HCT116 (cell line): ENCODE results near the gene MCRIP2. TPM values are rescaled to one million over a fixed set of nuclear protein-coding genes. Genes with fewer than 3 reads are reported as not detected.

Experiments used
- ATAC-seq: fragments of 200-7000 bp; cut with Tn5 transposase; 2 replicates; pipeline ENCODE4 v1.9.1; 2020; ENCODE audit warnings: mild to moderate bottlenecking, moderate library complexity
- BruUV-seq: library from RNA; stranded (reverse); fragments of 400-500 nt; replicated peaks from 2 replicates; lab custom pipeline; 2021; lab: Mats Ljungman, UMichigan
- CTCF ChIA-PET: fragments of 300-600 bp; sonication (Branson Sonifier 250); formaldehyde crosslinking; loops from one replicate; lab custom pipeline; 2021; ENCODE audit warnings: antibody characterized with exemption; lab: Charles Lee
- POLR2A ChIA-PET: fragments of 300-600, 350-600 bp; sonication (Branson Sonifier 250); formaldehyde crosslinking; loops from one replicate; lab custom pipeline; 2021; ENCODE audit warnings: antibody characterized with exemption; lab: Charles Lee
- RAD21 ChIA-PET, 2 experiments: fragments of 300-600 bp; sonication (Branson Sonifier 250); formaldehyde crosslinking; loops; one replicate each; lab custom pipeline; 2023; ENCODE audit warnings: low total read pairs in 2 of 2; ENCODE audit not compliant: uncharacterized antibody in 2 of 2, unreplicated experiment in 2 of 2, low non-redundant PET in 1 of 2; lab: Charles Lee
- DNase-seq: peaks from one replicate; pipeline ENCODE4 v3.0.0-alpha.2; 2010; ENCODE audit warnings: low read depth, low spot score
- H2AFZ ChIP-seq: fragments of 200-600 bp; shearing (Covaris generic), sonication (generic); 2 replicates; pipeline ENCODE4 v1.6.1; 2017; ENCODE audit warnings: low read depth, mixed run types, mixed read lengths, antibody characterized with exemption, low read length; ENCODE audit not compliant: poor library complexity, severe bottlenecking
- H3K27ac ChIP-seq: 2 replicates; pipeline ENCODE4 v1.5.1; 2012; ENCODE audit warnings: low read depth, low read length
- H3K27me3 ChIP-seq: fragments of 200-600 bp; sonication (generic); 2 replicates; pipeline ENCODE4 v1.6.1; 2016; ENCODE audit warnings: mixed run types, low read length, mixed read lengths; ENCODE audit not compliant: insufficient read depth
- H3K36me3 ChIP-seq, 2 experiments: fragments of 200-500 bp in 1 of 2; fragments of 200-600 bp in 1 of 2; sonication (Bioruptor generic) in 1 of 2; sonication (generic) in 1 of 2; 2 replicates each; pipeline versions ENCODE4 v1.5.1 to v1.6.1; 2014 to 2016; ENCODE audit warnings: low read length in 2 of 2, inconsistent platforms in 1 of 2, mixed read lengths in 1 of 2, mixed run types in 1 of 2; ENCODE audit not compliant: insufficient read depth in 2 of 2, control insufficient read depth in 1 of 2
- H3K4me1 ChIP-seq, 2 experiments: fragments of 200-600 bp in 1 of 2; sonication (generic) in 1 of 2; 2 replicates each; pipeline versions ENCODE4 v1.5.1 to v1.6.1; 2012 to 2017; ENCODE audit warnings: low read length in 2 of 2, inconsistent platforms in 1 of 2, mild to moderate bottlenecking in 1 of 2, mixed read lengths in 1 of 2, mixed run types in 1 of 2, moderate library complexity in 1 of 2; ENCODE audit not compliant: insufficient read depth in 2 of 2, control insufficient read depth in 1 of 2
- H3K4me2 ChIP-seq: fragments of 200-600 bp; sonication (generic); 2 replicates; pipeline ENCODE4 v1.6.1; 2017; ENCODE audit warnings: mixed run types, low read length, mixed read lengths
- H3K4me3 ChIP-seq, 2 experiments: fragments of 200-600 bp in 1 of 2; sonication (generic) in 1 of 2; replicated peaks in 1 of 2; 2 replicates each; pipeline ENCODE4 v1.5.1; 2011 to 2016; ENCODE audit warnings: low read length in 2 of 2, control low read depth in 1 of 2, low read depth in 1 of 2, mild to moderate bottlenecking in 1 of 2, mixed read lengths in 1 of 2, mixed run types in 1 of 2
- H3K79me2 ChIP-seq: fragments of 200-600 bp; sonication (generic); 2 replicates; pipeline ENCODE4 v1.6.1; 2017; ENCODE audit warnings: mild to moderate bottlenecking, mixed run types, low read length, moderate library complexity, mixed read lengths; ENCODE audit not compliant: insufficient read depth
- H3K9ac ChIP-seq: fragments of 200-600 bp; sonication (generic); 2 replicates; pipeline ENCODE4 v1.6.1; 2016; ENCODE audit warnings: low read length, mixed read lengths
- H3K9me2 ChIP-seq: fragments of 200-600 bp; sonication (generic), shearing (Covaris generic); 2 replicates; pipeline ENCODE4 v1.6.1; 2017; ENCODE audit warnings: mixed run types, mild to moderate bottlenecking, moderate library complexity; ENCODE audit not compliant: insufficient read depth
- H3K9me3 ChIP-seq, 2 experiments: fragments of 200-500 bp in 1 of 2; fragments of 200-600 bp in 1 of 2; sonication (Bioruptor generic) in 1 of 2; sonication (generic) in 1 of 2; 2 replicates each; pipeline ENCODE4 v1.6.1; 2014 to 2017; ENCODE audit warnings: low read length in 2 of 2, mixed read lengths in 2 of 2, inconsistent platforms in 1 of 2, low read depth in 1 of 2, mild to moderate bottlenecking in 1 of 2, mixed run types in 1 of 2, moderate library complexity in 1 of 2; ENCODE audit not compliant: control insufficient read depth in 1 of 2, insufficient read depth in 1 of 2
- H4K20me1 ChIP-seq: fragments of 200-600 bp; sonication (generic), shearing (Covaris generic); 2 replicates; pipeline ENCODE4 v1.6.1; 2017; ENCODE audit warnings: mixed run types, mild to moderate bottlenecking, moderate library complexity; ENCODE audit not compliant: insufficient read depth
- CBX3 ChIP-seq: IDR thresholded peaks from 2 replicates; pipeline ENCODE4 v1.6.1; 2012; ENCODE audit warnings: low read depth
- CEBPB ChIP-seq: IDR thresholded peaks from 2 replicates; pipeline ENCODE4 v1.6.1; 2012; ENCODE audit warnings: low read depth
- EZH2 ChIP-seq: fragments of 200-600 bp; sonication (generic); IDR thresholded peaks from 2 replicates; pipeline ENCODE4 v1.6.1; 2017; ENCODE audit warnings: antibody characterized with exemption, mixed run types
- JUND ChIP-seq: IDR thresholded peaks from 2 replicates; pipeline ENCODE4 v1.6.1; 2012
- POLR2A ChIP-seq: IDR thresholded peaks from 2 replicates; pipeline ENCODE4 v1.7.0; 2011; ENCODE audit warnings: borderline replicate concordance; ENCODE audit not compliant: insufficient read depth, insufficient read length; ENCODE audit errors: extremely low read depth
- RAD21 ChIP-seq: IDR thresholded peaks from 2 replicates; pipeline ENCODE4 v1.6.1; 2012; ENCODE audit warnings: low read depth, mild to moderate bottlenecking
- SIN3A ChIP-seq: IDR thresholded peaks from 2 replicates; pipeline ENCODE4 v1.6.1; 2012; ENCODE audit warnings: low read depth
- SP1 ChIP-seq: IDR thresholded peaks from 2 replicates; pipeline ENCODE4 v1.6.1; 2012; ENCODE audit warnings: low read depth
- SRF ChIP-seq: IDR thresholded peaks from 2 replicates; pipeline ENCODE4 v1.6.1; 2012; ENCODE audit warnings: low read depth
- TCF7L2 ChIP-seq: IDR thresholded peaks from 2 replicates; pipeline ENCODE4 v1.7.0; 2011; ENCODE audit warnings: borderline replicate concordance, inconsistent platforms; ENCODE audit not compliant: insufficient read depth, insufficient read length; ENCODE audit errors: extremely low read depth
- YY1 ChIP-seq: IDR thresholded peaks from 2 replicates; pipeline ENCODE4 v1.6.1; 2011; ENCODE audit warnings: low read length, low read depth, moderate library complexity, mild to moderate bottlenecking; ENCODE audit not compliant: insufficient replicate concordance; ENCODE audit errors: extremely low read depth
- ZNF274 ChIP-seq: fragments of 200-500 bp; sonication (Bioruptor generic); IDR thresholded peaks from 2 replicates; pipeline ENCODE4 v1.6.1; 2014; ENCODE audit warnings: mild to moderate bottlenecking, low read depth, low read length, inconsistent platforms
- intact Hi-C: fragments of 100-400 bp; cut with micrococcal nuclease; formaldehyde crosslinking; loops from 2 replicates; pipeline ENCODE4 v1.10.0; 2022
- total RNA-seq: library from RNA; stranded (reverse); gene quantifications from one replicate; pipeline ENCODE4 v1.2.1, GENCODE V29; 2021; ENCODE audit not compliant: unreplicated experiment
- TF ChIP-seq, protein P1 (sequence below), 3 experiments: fragments of 200-600 bp in 1 of 3; sonication (generic) in 1 of 3; IDR thresholded peaks in 2 of 3; conservative IDR thresholded peaks in 1 of 3; 2 replicates each; pipeline ENCODE4 v1.5.1; 2012 to 2017; ENCODE audit warnings: low read depth in 2 of 3, low read length in 2 of 3, antibody characterized with exemption in 1 of 3, borderline replicate concordance in 1 of 3, control low read depth in 1 of 3, mild to moderate bottlenecking in 1 of 3, mixed read lengths in 1 of 3, mixed run types in 1 of 3, moderate library complexity in 1 of 3; ENCODE audit not compliant: insufficient read depth in 1 of 3
- TF ChIP-seq, protein P2 (sequence below): IDR thresholded peaks from 2 replicates; pipeline ENCODE4 v1.6.1; 2012

MCRIP2 gene
- total RNA-seq, 1 experiment from 2014 or later: 34.9 TPM

DNA sequence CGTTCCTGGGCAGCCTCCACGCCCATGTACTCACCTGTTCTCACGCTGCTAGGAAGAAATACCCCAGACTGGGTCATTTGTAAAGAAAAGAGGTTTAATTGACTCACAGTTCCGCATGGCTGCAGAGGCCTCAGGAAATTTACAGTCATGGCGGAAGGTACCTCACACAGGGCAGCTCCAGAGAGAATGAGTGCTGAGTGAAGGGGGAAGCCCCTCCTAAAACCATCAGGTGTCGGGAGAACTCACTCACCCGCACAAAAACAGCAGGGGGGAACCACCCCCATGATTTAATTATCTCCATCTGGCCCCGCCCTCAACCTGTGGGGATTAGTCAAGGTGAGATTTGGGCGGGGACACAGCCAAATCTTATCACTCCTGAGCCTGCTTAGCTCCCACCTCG is 33.6 kb upstream of the MCRIP2 start:
- Histone ChIP-seq H3K4me3 (no peak overlapping the region), H3K79me2 (peaks cover 3% of the 10 kb centered on the region; the same call in 1 of the 2 replicates), H3K9me3 (no peaks in the 10 kb centered on the region), H3K9me2 (no peaks in the 10 kb centered on the region), H3K27ac (no peak overlapping the region), H4K20me1 (no peaks in the 10 kb centered on the region), H3K4me1 (no peaks in the 10 kb centered on the region), H2AFZ (no peak overlapping the region), H3K36me3 (no peaks in the 10 kb centered on the region), H3K4me2 (no peak overlapping the region), H3K27me3 (no peaks in the 10 kb centered on the region), H3K9ac (no peak overlapping the region)
- DNase-seq (no peak), ATAC-seq (no peak)
- RAD21 ChIA-PET: no interaction called here
- TF ChIP-seq, protein P1, sequence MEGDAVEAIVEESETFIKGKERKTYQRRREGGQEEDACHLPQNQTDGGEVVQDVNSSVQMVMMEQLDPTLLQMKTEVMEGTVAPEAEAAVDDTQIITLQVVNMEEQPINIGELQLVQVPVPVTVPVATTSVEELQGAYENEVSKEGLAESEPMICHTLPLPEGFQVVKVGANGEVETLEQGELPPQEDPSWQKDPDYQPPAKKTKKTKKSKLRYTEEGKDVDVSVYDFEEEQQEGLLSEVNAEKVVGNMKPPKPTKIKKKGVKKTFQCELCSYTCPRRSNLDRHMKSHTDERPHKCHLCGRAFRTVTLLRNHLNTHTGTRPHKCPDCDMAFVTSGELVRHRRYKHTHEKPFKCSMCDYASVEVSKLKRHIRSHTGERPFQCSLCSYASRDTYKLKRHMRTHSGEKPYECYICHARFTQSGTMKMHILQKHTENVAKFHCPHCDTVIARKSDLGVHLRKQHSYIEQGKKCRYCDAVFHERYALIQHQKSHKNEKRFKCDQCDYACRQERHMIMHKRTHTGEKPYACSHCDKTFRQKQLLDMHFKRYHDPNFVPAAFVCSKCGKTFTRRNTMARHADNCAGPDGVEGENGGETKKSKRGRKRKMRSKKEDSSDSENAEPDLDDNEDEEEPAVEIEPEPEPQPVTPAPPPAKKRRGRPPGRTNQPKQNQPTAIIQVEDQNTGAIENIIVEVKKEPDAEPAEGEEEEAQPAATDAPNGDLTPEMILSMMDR (IDR thresholded peaks at IDR 0.05 in 2 of 3, conservative IDR thresholded peaks at IDR 0.05 in 1 of 3; ENCODE audit: borderline replicate concordance in 1 of 3, insufficient read depth in 1 of 3, low read depth in 2 of 3, low read length in 2 of 3): no peak
- TF ChIP-seq RAD21 (no peak), ZNF274 (no peak), CEBPB (no peak)
- TF ChIP-seq, protein P2, sequence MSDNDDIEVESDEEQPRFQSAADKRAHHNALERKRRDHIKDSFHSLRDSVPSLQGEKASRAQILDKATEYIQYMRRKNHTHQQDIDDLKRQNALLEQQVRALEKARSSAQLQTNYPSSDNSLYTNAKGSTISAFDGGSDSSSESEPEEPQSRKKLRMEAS: no peak
- POLR2A ChIA-PET: no interaction called here
- CTCF ChIA-PET: no interaction called here
- intact Hi-C loops: no loop called here
- no TSS peak for BruUV-seq

DNA sequence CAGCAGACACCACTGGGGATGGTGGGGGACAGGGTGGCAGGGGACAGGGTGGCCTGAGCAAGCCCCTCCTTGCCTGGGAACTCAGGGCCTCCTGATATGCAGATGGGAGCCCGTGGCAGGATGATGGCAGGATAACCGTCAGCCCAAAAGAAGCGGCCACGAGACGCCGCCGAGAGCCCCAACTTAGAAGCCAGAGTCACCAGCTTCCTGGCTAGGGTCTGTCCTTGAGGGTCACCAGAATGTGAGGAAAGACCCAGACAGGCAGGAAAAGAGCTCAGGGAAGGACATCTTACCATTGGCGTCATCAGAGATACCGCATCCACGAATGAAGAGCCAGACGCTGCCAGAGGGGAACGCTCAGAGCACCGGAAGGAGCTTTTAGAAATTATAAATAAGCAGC is 32.3 kb upstream of the MCRIP2 start:
- no peaks in the 10 kb centered on the region for H3K27me3 ChIP-seq
- intact Hi-C loops: no loop called here
- ChIA-PET POLR2A (no interaction called here), RAD21 (no interaction called here)
- no peak for ATAC-seq
- no peak overlapping the region for H3K4me3 ChIP-seq
- no peaks in the 10 kb centered on the region for H3K9me3 ChIP-seq
- no peak overlapping the region for H3K27ac ChIP-seq
- H3K4me2 ChIP-seq: no peak overlapping the region
- TF ChIP-seq POLR2A: no peak
- no peak for TF ChIP-seq CEBPB
- no peak for TF ChIP-seq CBX3
- TF ChIP-seq SP1: no peak
- TF ChIP-seq SRF: no peak
- no peak for TF ChIP-seq SIN3A
- TF ChIP-seq JUND: no peak
- TF ChIP-seq YY1: no peak
- TF ChIP-seq TCF7L2: no peak
- no peak for TF ChIP-seq EZH2
- TF ChIP-seq, all 23 proteins: peak for 0
- BruUV-seq: no TSS peak
- Histone ChIP-seq H3K9ac (no peak overlapping the region), H4K20me1 (no peaks in the 10 kb centered on the region), H3K79me2 (no peaks in the 10 kb centered on the region), H3K9me2 (no peaks in the 10 kb centered on the region), H2AFZ (no peak overlapping the region), H3K4me1 (no peaks in the 10 kb centered on the region), H3K36me3 (no peaks in the 10 kb centered on the region)
- no peak for DNase-seq
- CTCF ChIA-PET: no interaction called here
